CD4-positive, alpha-beta T cell (primary cell): ENCODE data around the gene CCDC60. TPM values are rescaled to one million over a fixed set of nuclear protein-coding genes. Genes with fewer than 3 reads are reported as not detected.

Experiments
- ATAC-seq: fragments of 200-7000 bp; cut with Tn5 transposase; one replicate; pipeline ENCODE4 v1.10.0; 2022; ENCODE audit warnings: mild to moderate bottlenecking; ENCODE audit not compliant: poor library complexity
- CTCF ChIA-PET: fragments of 350-600 bp; sonication (Branson Sonifier 250); formaldehyde crosslinking; loops from one replicate; lab custom pipeline; 2021; ENCODE audit warnings: antibody characterized with exemption, inconsistent platforms; lab: Charles Lee
- POLR2A ChIA-PET: fragments of 350-600 bp; sonication (Branson Sonifier 250); formaldehyde crosslinking; loops from one replicate; lab custom pipeline; 2021; ENCODE audit warnings: antibody characterized with exemption, inconsistent platforms; lab: Charles Lee
- DNase-seq, 14 experiments: peaks; one replicate each; pipeline ENCODE4 v3.0.0-alpha.2; 2013 to 2020; ENCODE audit warnings: mixed read lengths in 2 of 14
- H3K27ac ChIP-seq, 2 donors: one replicate each; pipeline versions ENCODE4 v1.5.1 to v1.7.0; 2013; ENCODE audit warnings: low read length in 2 of 2, low read depth in 1 of 2, mild to moderate bottlenecking in 1 of 2
- H3K27me3 ChIP-seq, 2 experiments: 1 replicate in 1 of 2; 2 replicates in 1 of 2; pipeline versions ENCODE4 v1.6.1 to v1.7.0; 2013; ENCODE audit warnings: low read length in 2 of 2, control low read depth in 1 of 2, mild to moderate bottlenecking in 1 of 2, moderate library complexity in 1 of 2; ENCODE audit not compliant: insufficient read depth in 2 of 2, control insufficient read depth in 1 of 2
- H3K36me3 ChIP-seq: one replicate; pipeline ENCODE4 v1.6.1; 2013; ENCODE audit warnings: low read length, control low read depth; ENCODE audit not compliant: insufficient read depth
- H3K4me1 ChIP-seq: one replicate; pipeline ENCODE4 v1.6.1; 2013; ENCODE audit warnings: low read length, control low read depth; ENCODE audit not compliant: insufficient read depth
- H3K4me3 ChIP-seq: one replicate; pipeline ENCODE4 v1.5.1; 2013; ENCODE audit warnings: mild to moderate bottlenecking, low read length, moderate library complexity
- H3K9me3 ChIP-seq, 2 experiments: 1 replicate in 1 of 2; 2 replicates in 1 of 2; pipeline versions ENCODE4 v1.6.1 to v1.7.0; 2013; ENCODE audit warnings: low read length in 2 of 2, mild to moderate bottlenecking in 2 of 2, control low read depth in 1 of 2, moderate library complexity in 1 of 2; ENCODE audit not compliant: control insufficient read depth in 1 of 2, insufficient read depth in 1 of 2
- H3K27ac Mint-ChIP-seq: one replicate; pipeline ENCODE4 v1.8.0; 2020; ENCODE audit warnings: mixed read lengths
- H3K27me3 Mint-ChIP-seq: one replicate; pipeline ENCODE4 v1.8.0; 2021; ENCODE audit warnings: mixed read lengths
- H3K36me3 Mint-ChIP-seq: one replicate; pipeline ENCODE4 v1.8.0; 2021; ENCODE audit warnings: low read depth, mixed read lengths
- H3K4me1 Mint-ChIP-seq: one replicate; pipeline ENCODE4 v1.8.0; 2021; ENCODE audit warnings: low read depth, mixed read lengths
- H3K4me3 Mint-ChIP-seq: one replicate; pipeline ENCODE4 v1.8.0; 2020; ENCODE audit warnings: mild to moderate bottlenecking, mixed read lengths
- H3K9me3 Mint-ChIP-seq: one replicate; pipeline ENCODE4 v1.8.0; 2020; ENCODE audit warnings: mixed read lengths
- CTCF ChIP-seq: fragments of 200-600 bp; IDR thresholded peaks from one replicate; pipeline ENCODE4 v1.8.0; 2022; ENCODE audit warnings: antibody characterized with exemption, mild to moderate bottlenecking
- intact Hi-C, 2 experiments: fragments of 100-400 bp; cut with DNase I in 1 of 2; cut with micrococcal nuclease in 1 of 2; formaldehyde crosslinking; loops; one replicate each; pipeline versions ENCODE4 v1.15.1 to v1.9.0; 2023 to 2025; cut with DNase I, micrococcal nuclease
- total RNA-seq, 174 experiments: library from RNA in 2 of 174; stranded (reverse) in 2 of 174; gene quantifications; one replicate each; pipeline ENCODE4 v1.2.3 and lab custom pipeline; 2021 to 2026

CCDC60 gene
- total RNA-seq, 2 experiments from 2014 or later, result not detected

GRCh38 chr12:119574255-119574654 lies 239.7 kb downstream of the CCDC60 start:
- ChIA-PET POLR2A (no interaction called here), CTCF (no interaction called here)
- Histone ChIP-seq H3K27ac (no peak overlapping the region), H3K27me3 (peaks cover 0 to 3% of the 10 kb centered on the region in 2 experiments), H3K36me3 (no peaks in the 10 kb centered on the region), H3K4me3 (no peak overlapping the region), H3K9me3 (peaks cover 0 to 5% of the 10 kb centered on the region in 2 experiments), H3K4me1 (no peaks in the 10 kb centered on the region)
- peaks cover 30% of the 10 kb centered on the region for H3K27me3 Mint-ChIP-seq
- no peak overlapping the region for H3K4me3 Mint-ChIP-seq
- H3K4me1 Mint-ChIP-seq, result no peaks in the 10 kb centered on the region
- DNase-seq, result no peak
- no peaks in the 10 kb centered on the region for H3K36me3 Mint-ChIP-seq
- intact Hi-C loops, result no loop called here
- no peak overlapping the region for H3K27ac Mint-ChIP-seq
- TF ChIP-seq CTCF, result no peak
- no peaks in the 10 kb centered on the region for H3K9me3 Mint-ChIP-seq
- ATAC-seq, result no peak

- Mint-ChIP-seq H3K4me3 (no peak overlapping the region), H3K27ac (no peak overlapping the region), H3K4me1 (no peaks in the 10 kb centered on the region), H3K9me3 (no peaks in the 10 kb centered on the region), H3K27me3 (peaks cover 30% of the 10 kb centered on the region), H3K36me3 (no peaks in the 10 kb centered on the region)
- ChIA-PET CTCF (no interaction called here), POLR2A (no interaction called here)
- Histone ChIP-seq H3K4me1 (no peaks in the 10 kb centered on the region), H3K9me3 (peaks cover 0 to 5% of the 10 kb centered on the region in 2 experiments), H3K27ac (no peak overlapping the region), H3K4me3 (no peak overlapping the region), H3K27me3 (peaks cover 0 to 3% of the 10 kb centered on the region in 2 experiments), H3K36me3 (no peaks in the 10 kb centered on the region)
- no peak for TF ChIP-seq CTCF
- ATAC-seq (no peak), DNase-seq (no peak)
- intact Hi-C loops, result no loop called here
Observed at GRCh38 chr12:119576118-119576810, 241.7 kb downstream of the CCDC60 start.

GRCh38 chr12:119576915-119577314 lies 242.4 kb downstream of the CCDC60 start:
- Histone ChIP-seq H3K4me3 (no peak overlapping the region), H3K4me1 (no peaks in the 10 kb centered on the region), H3K27ac (no peak overlapping the region), H3K36me3 (no peaks in the 10 kb centered on the region), H3K27me3 (peaks cover 0 to 3% of the 10 kb centered on the region in 2 experiments), H3K9me3 (peaks cover 0 to 5% of the 10 kb centered on the region in 2 experiments)
- ATAC-seq (no peak), DNase-seq (no peak)
- Mint-ChIP-seq H3K36me3 (no peaks in the 10 kb centered on the region), H3K27me3 (peaks cover 30% of the 10 kb centered on the region), H3K4me3 (no peak overlapping the region), H3K4me1 (no peaks in the 10 kb centered on the region), H3K9me3 (no peaks in the 10 kb centered on the region), H3K27ac (no peak overlapping the region)
- ChIA-PET POLR2A (no interaction called here), CTCF (no interaction called here)
- intact Hi-C loops, result no loop called here
- no peak for TF ChIP-seq CTCF
